HL-60 (cell line): ENCODE measurements around the gene TGFBR3L.

Experiments
- GABPA ChIP-seq: IDR thresholded peaks from 2 replicates; pipeline ENCODE4 v1.6.1; 2012; ENCODE audit warnings: low read depth
- POLR2AphosphoS5 ChIP-seq: IDR thresholded peaks from 2 replicates; pipeline ENCODE4 v1.6.1; 2012; ENCODE audit warnings: low read depth
- TF ChIP-seq, protein P1 (sequence below): IDR thresholded peaks from one replicate; pipeline ENCODE4 v1.5.1; 2011; ENCODE audit warnings: low read length, control low read depth, inconsistent platforms; ENCODE audit not compliant: insufficient read depth

DNA sequence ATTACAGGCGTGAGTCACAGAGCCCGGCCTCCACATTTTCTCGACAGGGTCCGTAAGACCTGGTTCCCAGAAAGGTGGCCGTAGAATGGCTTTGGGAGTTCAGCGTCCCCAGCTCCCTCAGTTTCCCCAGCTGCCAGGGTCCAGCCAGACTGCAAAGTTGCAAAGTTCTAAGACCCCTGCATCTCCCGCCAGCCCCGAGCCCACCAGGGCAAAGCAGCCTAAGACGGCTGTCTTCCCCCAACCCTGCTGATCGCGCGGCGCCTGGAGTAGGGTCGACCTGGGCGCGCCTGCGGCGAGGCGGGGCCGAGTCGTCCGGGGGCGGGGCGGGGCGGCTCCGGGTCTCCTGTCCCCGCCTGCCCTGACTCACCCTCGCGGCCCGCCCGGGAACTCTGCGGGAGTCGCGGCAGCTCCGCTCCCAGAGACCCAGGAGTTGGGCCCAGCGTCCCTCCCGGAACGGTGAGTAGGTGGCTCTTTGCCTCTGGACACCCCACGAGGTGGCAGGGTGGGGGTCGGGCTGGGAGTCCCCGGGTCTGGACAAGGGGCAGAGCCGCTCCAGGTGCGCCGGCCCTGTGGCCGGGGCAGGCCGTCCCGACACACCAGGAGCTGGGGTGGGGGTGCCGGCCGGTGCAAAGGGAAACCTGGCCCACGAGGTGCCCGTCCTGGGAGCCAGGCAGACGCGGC is 26.3 kb upstream of the TGFBR3L start, which contains the start of gene LRRC8E:
- TF ChIP-seq, protein P1, sequence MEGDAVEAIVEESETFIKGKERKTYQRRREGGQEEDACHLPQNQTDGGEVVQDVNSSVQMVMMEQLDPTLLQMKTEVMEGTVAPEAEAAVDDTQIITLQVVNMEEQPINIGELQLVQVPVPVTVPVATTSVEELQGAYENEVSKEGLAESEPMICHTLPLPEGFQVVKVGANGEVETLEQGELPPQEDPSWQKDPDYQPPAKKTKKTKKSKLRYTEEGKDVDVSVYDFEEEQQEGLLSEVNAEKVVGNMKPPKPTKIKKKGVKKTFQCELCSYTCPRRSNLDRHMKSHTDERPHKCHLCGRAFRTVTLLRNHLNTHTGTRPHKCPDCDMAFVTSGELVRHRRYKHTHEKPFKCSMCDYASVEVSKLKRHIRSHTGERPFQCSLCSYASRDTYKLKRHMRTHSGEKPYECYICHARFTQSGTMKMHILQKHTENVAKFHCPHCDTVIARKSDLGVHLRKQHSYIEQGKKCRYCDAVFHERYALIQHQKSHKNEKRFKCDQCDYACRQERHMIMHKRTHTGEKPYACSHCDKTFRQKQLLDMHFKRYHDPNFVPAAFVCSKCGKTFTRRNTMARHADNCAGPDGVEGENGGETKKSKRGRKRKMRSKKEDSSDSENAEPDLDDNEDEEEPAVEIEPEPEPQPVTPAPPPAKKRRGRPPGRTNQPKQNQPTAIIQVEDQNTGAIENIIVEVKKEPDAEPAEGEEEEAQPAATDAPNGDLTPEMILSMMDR: no peak
- TF ChIP-seq POLR2AphosphoS5 (no peak), GABPA (no peak)
